ENCODE results near the gene SMYD3. TPM values are rescaled to one million over a fixed set of nuclear protein-coding genes. Genes with fewer than 3 reads are reported as not detected.
A peak's percentile ranks its signal among the peaks of the same experiment; 100 is the strongest.
"Not testable (repeated sequence)": the region's sequence is repeated elsewhere in the genome, so short reads cannot be mapped to it uniquely, and the experiment has no call there.

The SMYD3 gene
- total RNA-seq, 3 donors from 2014 or later (not counting 1 experiment from before 2014, with no cell fraction given) = 43.6 to 48.0 (median 46.1) TPM

GRCh38 chr1:245942856-245943255 is 564.2 kb downstream of the SMYD3 start:
- Mint-ChIP-seq H3K27me3 (ENCODE audit: low read depth in 2 of 2) (no peaks in the 10 kb centered on the region), H3K9me3 (no peaks in the 10 kb centered on the region), H3K36me3 (no peaks in the 10 kb centered on the region), H3K4me1 (peaks cover 15 to 27% of the 10 kb centered on the region in 2 donors), H3K4me3 (no peak overlapping the region), H3K27ac (no peak overlapping the region)
- Histone ChIP-seq H3K9me3 (ENCODE audit: control insufficient read depth, insufficient read depth, low read length) (no peaks in the 10 kb centered on the region), H3K27ac (ENCODE audit: low read length) (no peak overlapping the region), H3K36me3 (ENCODE audit: control insufficient read depth, insufficient read depth, low read length) (no peaks in the 10 kb centered on the region), H3K4me3 (ENCODE audit: low read length) (no peak overlapping the region), H3K4me1 (ENCODE audit: control insufficient read depth, insufficient read depth, low read length) (no peaks in the 10 kb centered on the region), H3K27me3 (ENCODE audit: control insufficient read depth, insufficient read depth, low read length) (no peaks in the 10 kb centered on the region)
- ATAC-seq = no peak
- WGBS (ENCODE audit: insufficient coverage) = 17% methylated on average over 2 of the region's 3 CpGs
- no peak for TF ChIP-seq CTCF (IDR thresholded peaks at IDR 0.05)
- DNase-seq = peak in 1 of 2 donors; percentile 66
- intact Hi-C loops (cut with micrococcal nuclease) = no loop called here

- H3K4me3 ChIP-seq (ENCODE audit: low read length) = not testable (repeated sequence)
Measured at GRCh38 chr1:245941771-245942170, 565.3 kb downstream of the SMYD3 start.

GRCh38 chr1:245939756-245940345 is 567.2 kb downstream of the SMYD3 start:
- DNase-seq = no peak
- WGBS (ENCODE audit: insufficient coverage) = 70% methylated on average over 8 of the region's 8 CpGs
- Histone ChIP-seq H3K9me3 (ENCODE audit: control insufficient read depth, insufficient read depth, low read length) (no peaks in the 10 kb centered on the region), H3K36me3 (ENCODE audit: control insufficient read depth, insufficient read depth, low read length) (no peaks in the 10 kb centered on the region), H3K4me1 (ENCODE audit: control insufficient read depth, insufficient read depth, low read length) (no peaks in the 10 kb centered on the region), H3K4me3 (ENCODE audit: low read length) (no peak overlapping the region), H3K27me3 (ENCODE audit: control insufficient read depth, insufficient read depth, low read length) (no peaks in the 10 kb centered on the region), H3K27ac (ENCODE audit: low read length) (no peak overlapping the region)
- H3K4me3 Mint-ChIP-seq = no peak overlapping the region
- no peaks in the 10 kb centered on the region for H3K36me3 Mint-ChIP-seq
- no peaks in the 10 kb centered on the region for H3K9me3 Mint-ChIP-seq
- H3K27me3 Mint-ChIP-seq (ENCODE audit: low read depth in 2 of 2) = no peaks in the 10 kb centered on the region
- intact Hi-C loops (cut with micrococcal nuclease) = no loop called here
- ATAC-seq = no peak
- TF ChIP-seq CTCF (IDR thresholded peaks at IDR 0.05) = no peak
- peaks cover 19 to 23% of the 10 kb centered on the region in 2 donors for H3K4me1 Mint-ChIP-seq
- no peak overlapping the region for H3K27ac Mint-ChIP-seq

More at GRCh38 chr1:245941771-245942170, 565.3 kb downstream of the SMYD3 start:
- intact Hi-C loops (cut with micrococcal nuclease); ATAC-seq; H3K27ac ChIP-seq (ENCODE audit: low read length); H3K27ac Mint-ChIP-seq; H3K4me1 ChIP-seq (ENCODE audit: control insufficient read depth, insufficient read depth, low read length); H3K4me3 Mint-ChIP-seq; H3K9me3 ChIP-seq (ENCODE audit: control insufficient read depth, insufficient read depth, low read length); H3K36me3 Mint-ChIP-seq; H3K27me3 ChIP-seq (ENCODE audit: control insufficient read depth, insufficient read depth, low read length); H3K9me3 Mint-ChIP-seq; H3K27me3 Mint-ChIP-seq (ENCODE audit: low read depth in 2 of 2); H3K36me3 ChIP-seq (ENCODE audit: control insufficient read depth, insufficient read depth, low read length); DNase-seq: not testable (repeated sequence)
- 91% methylated on average over 1 of the region's 1 CpG for WGBS (ENCODE audit: insufficient coverage)
- H3K4me1 Mint-ChIP-seq = peaks cover 19 to 27% of the 10 kb centered on the region in 2 donors

- Mint-ChIP-seq H3K4me3 (no peak overlapping the region), H3K27ac (no peak overlapping the region), H3K4me1 (peaks cover 20 to 24% of the 10 kb centered on the region in 2 donors), H3K36me3 (no peaks in the 10 kb centered on the region), H3K27me3 (ENCODE audit: low read depth in 2 of 2) (no peaks in the 10 kb centered on the region), H3K9me3 (no peaks in the 10 kb centered on the region)
- H3K27me3 ChIP-seq (ENCODE audit: control insufficient read depth, insufficient read depth, low read length) = no peaks in the 10 kb centered on the region
- ATAC-seq (no peak), DNase-seq (no peak)
- WGBS (ENCODE audit: insufficient coverage) = 98% methylated on average over 8 of the region's 8 CpGs
- no peaks in the 10 kb centered on the region for H3K4me1 ChIP-seq (ENCODE audit: control insufficient read depth, insufficient read depth, low read length)
- intact Hi-C loops (cut with micrococcal nuclease) = no loop called here
- H3K27ac ChIP-seq (ENCODE audit: low read length) = no peak overlapping the region
- no peak for TF ChIP-seq CTCF (IDR thresholded peaks at IDR 0.05)
- H3K4me3 ChIP-seq (ENCODE audit: low read length) = no peak overlapping the region
- H3K36me3 ChIP-seq (ENCODE audit: control insufficient read depth, insufficient read depth, low read length) = no peaks in the 10 kb centered on the region
- H3K9me3 ChIP-seq (ENCODE audit: control insufficient read depth, insufficient read depth, low read length) = no peaks in the 10 kb centered on the region
Measured at GRCh38 chr1:245938046-245938435, 569.0 kb downstream of the SMYD3 start.

All from natural killer cell (primary cell).